GM18511 (cell line): Measurements from ENCODE around the gene ANKMY2.
"Not testable (repeated sequence)": the region's sequence is repeated elsewhere in the genome, so short reads cannot be mapped to it uniquely, and the experiment has no call there.

Experiments
- ATAC-seq: cut with Tn5 transposase; IDR thresholded peaks from one replicate; pipeline ENCODE4 v1.9.1; 2021; ENCODE audit warnings: mild to moderate bottlenecking, moderate library complexity; ENCODE audit not compliant: unreplicated experiment

Gene ANKMY2

GRCh38 chr7:16659854-16660497, 14.4 kb upstream of the ANKMY2 start:
- ATAC-seq: not testable (repeated sequence)

- no peak for ATAC-seq
These were observed 12.2 kb upstream of the ANKMY2 start for GRCh38 chr7:16657656-16658279.

GRCh38 chr7:16656141-16656540, 10.6 kb upstream of the ANKMY2 start:
- no peak for ATAC-seq

GRCh38 chr7:16655394-16655793, 9.8 kb upstream of the ANKMY2 start:
- ATAC-seq: no peak

GRCh38 chr7:16652888-16653287, 7.3 kb upstream of the ANKMY2 start:
- no peak for ATAC-seq

GRCh38 chr7:16652240-16652583, 6.7 kb upstream of the ANKMY2 start:
- ATAC-seq: no peak

GRCh38 chr7:16651396-16652239, 6.1 kb upstream of the ANKMY2 start:
- ATAC-seq: no peak

- no peak for ATAC-seq
These were observed 4.7 kb upstream of the ANKMY2 start for GRCh38 chr7:16650266-16650665.

GRCh38 chr7:16649196-16649595, 3.6 kb upstream of the ANKMY2 start:
- ATAC-seq: no peak

- no peak for ATAC-seq
These were observed 3.0 kb upstream of the ANKMY2 start for GRCh38 chr7:16648551-16648950.

GRCh38 chr7:16647435-16647960, 1.9 kb upstream of the ANKMY2 start:
- ATAC-seq: no peak

GRCh38 chr7:16646472-16647072, 1.0 kb upstream of the ANKMY2 start:
- ATAC-seq: peak; percentile 0

- peak; percentile 12 for ATAC-seq
These were observed 640 bp downstream of the ANKMY2 start for GRCh38 chr7:16644636-16645592.

GRCh38 chr7:16644157-16644556, 1.4 kb downstream of the ANKMY2 start:
- ATAC-seq: no peak

- no peak for ATAC-seq
These were observed 7.0 kb downstream of the ANKMY2 start for GRCh38 chr7:16638282-16639280.

- no peak for ATAC-seq
These were observed 8.2 kb downstream of the ANKMY2 start for GRCh38 chr7:16637379-16637778.

- no peak for ATAC-seq
These were observed 8.9 kb downstream of the ANKMY2 start for GRCh38 chr7:16636555-16637101.

GRCh38 chr7:16634271-16634738, 11.2 kb downstream of the ANKMY2 start:
- ATAC-seq: no peak

GRCh38 chr7:16630654-16631053, 14.9 kb downstream of the ANKMY2 start:
- no peak for ATAC-seq
